A549 treated with CORT108297 at 1 μM for 4 hours (cell line): ENCODE results near the gene DLGAP4. TPM values are rescaled to one million over a fixed set of nuclear protein-coding genes. Genes with fewer than 3 reads are reported as not detected.

ENCODE experiments used
- total RNA-seq: library from RNA; stranded (reverse); fragments of 200-300 nt; extraction: Qiagen RNA extraction; gene quantifications from 5 replicates; pipeline ENCODE4 v1.2.3, GENCODE V29; 2022

DLGAP4 gene
- total RNA-seq: 57.5 to 73.4 TPM (median 66.9 TPM) in 5 replicates

GRCh38 chr20:36305602-36306551 is at the start of gene DLGAP4:
DLGAP4 (plus strand) TSS chr20:36306339; CDS start chr20:36431718, 125,379 bp downstream.

GRCh38 chr20:36541227-36541767 is 235.2 kb downstream of the DLGAP4 start, which contains the start of gene MYL9:
MYL9 (plus strand) TSS chr20:36541519; CDS start chr20:36544885, 3,366 bp downstream.

GRCh38 chr20:36573103-36573797 is 267.1 kb downstream of the DLGAP4 start, which contains the start of gene TGIF2:
TGIF2 (plus strand) TSS chr20:36573597; CDS start chr20:36578775, 5,178 bp downstream.

Other genes with a start within 250 kb of the DLGAP4 start
- 48.6 to 70.8 TPM (median 64.3 TPM) in 5 replicates for gene EPB41L1, start 151.6 kb upstream of the DLGAP4 start, total RNA-seq
- 39.2 to 44.3 TPM (median 42.2 TPM) in 5 replicates for gene AAR2, start 69.9 kb upstream of the DLGAP4 start, total RNA-seq
- gene MYL9, start 235.2 kb downstream of the DLGAP4 start, total RNA-seq: 17.0 to 27.2 TPM (median 20.2 TPM) in 5 replicates